Measurements from ENCODE around the gene PPP6R2.

GRCh38 chr22:50467341-50467740, 124.2 kb downstream of the PPP6R2 start:
- TF ChIP-seq, protein P1, sequence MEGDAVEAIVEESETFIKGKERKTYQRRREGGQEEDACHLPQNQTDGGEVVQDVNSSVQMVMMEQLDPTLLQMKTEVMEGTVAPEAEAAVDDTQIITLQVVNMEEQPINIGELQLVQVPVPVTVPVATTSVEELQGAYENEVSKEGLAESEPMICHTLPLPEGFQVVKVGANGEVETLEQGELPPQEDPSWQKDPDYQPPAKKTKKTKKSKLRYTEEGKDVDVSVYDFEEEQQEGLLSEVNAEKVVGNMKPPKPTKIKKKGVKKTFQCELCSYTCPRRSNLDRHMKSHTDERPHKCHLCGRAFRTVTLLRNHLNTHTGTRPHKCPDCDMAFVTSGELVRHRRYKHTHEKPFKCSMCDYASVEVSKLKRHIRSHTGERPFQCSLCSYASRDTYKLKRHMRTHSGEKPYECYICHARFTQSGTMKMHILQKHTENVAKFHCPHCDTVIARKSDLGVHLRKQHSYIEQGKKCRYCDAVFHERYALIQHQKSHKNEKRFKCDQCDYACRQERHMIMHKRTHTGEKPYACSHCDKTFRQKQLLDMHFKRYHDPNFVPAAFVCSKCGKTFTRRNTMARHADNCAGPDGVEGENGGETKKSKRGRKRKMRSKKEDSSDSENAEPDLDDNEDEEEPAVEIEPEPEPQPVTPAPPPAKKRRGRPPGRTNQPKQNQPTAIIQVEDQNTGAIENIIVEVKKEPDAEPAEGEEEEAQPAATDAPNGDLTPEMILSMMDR (conservative IDR thresholded peaks at IDR 0.05 in 1 of 2, IDR thresholded peaks at IDR 0.05 in 1 of 2; ENCODE audit: low read depth in 1 of 2, low read length in 2 of 2): no peak
- no peak for TF ChIP-seq EZH2 (IDR thresholded peaks at IDR 0.05; ENCODE audit: low read length, missing control alignments)
